Activated CD8-positive, alpha-beta memory T cell treated with anti-CD3 and anti-CD28 coated beads, Interleukin-2, amount 50 U/mL, for 1 hour (primary cell): ENCODE results near the gene MYO1G.
A peak's percentile ranks its signal among the peaks of the same experiment; 100 is the strongest.
"Not testable (repeated sequence)": the region's sequence is repeated elsewhere in the genome, so short reads cannot be mapped to it uniquely, and the experiment has no call there.

Source experiments
- DNase-seq: peaks from one replicate; pipeline ENCODE4 v3.0.0-alpha.2; 2020; ENCODE audit errors: extremely low read depth

MYO1G gene

GRCh38 chr7:44978511-44979366 is at the start of gene MYO1G:
Gene MYO1G, minus strand, starts transcription at chr7:44979015. Its CDS starts 54 bp downstream, at chr7:44978961.
- DNase-seq, result peak; percentile 77

GRCh38 chr7:45028138-45028919 is 49.5 kb upstream of the MYO1G start:
- no peak for DNase-seq

GRCh38 chr7:45027774-45028114 is 48.9 kb upstream of the MYO1G start:
- no peak for DNase-seq

GRCh38 chr7:45026984-45027773 is 48.4 kb upstream of the MYO1G start:
- no peak for DNase-seq

GRCh38 chr7:45026013-45026412 is 47.2 kb upstream of the MYO1G start:
- no peak for DNase-seq

GRCh38 chr7:45025473-45025872 is 46.7 kb upstream of the MYO1G start:
- DNase-seq, result not testable (repeated sequence)

GRCh38 chr7:45024126-45024744 is 45.4 kb upstream of the MYO1G start:
- DNase-seq, result no peak

- no peak for DNase-seq
Observed at GRCh38 chr7:45021604-45022296, 42.9 kb upstream of the MYO1G start.

- no peak for DNase-seq
Observed at GRCh38 chr7:45020915-45021314, 42.1 kb upstream of the MYO1G start.

- no peak for DNase-seq
Observed at GRCh38 chr7:45017253-45017652, 38.4 kb upstream of the MYO1G start.

GRCh38 chr7:45015313-45015712 is 36.5 kb upstream of the MYO1G start:
- DNase-seq, result no peak

- DNase-seq, result no peak
Observed at GRCh38 chr7:45013465-45013967, 34.7 kb upstream of the MYO1G start.

GRCh38 chr7:45007571-45008328 is 28.9 kb upstream of the MYO1G start:
- DNase-seq, result no peak

GRCh38 chr7:45007106-45007505 is 28.3 kb upstream of the MYO1G start:
- DNase-seq, result no peak

- DNase-seq, result no peak
Observed at GRCh38 chr7:45003789-45004188, 25.0 kb upstream of the MYO1G start.

- no peak for DNase-seq
Observed at GRCh38 chr7:45001826-45002225, 23.0 kb upstream of the MYO1G start.

GRCh38 chr7:45001138-45001694 is 22.4 kb upstream of the MYO1G start:
- peak; percentile 50 for DNase-seq

GRCh38 chr7:45000093-45001032 is 21.5 kb upstream of the MYO1G start, which contains the start of gene CCM2:
Gene CCM2, plus strand, starts transcription at chr7:45000201. Its CDS starts 133 bp downstream, at chr7:45000334.
- DNase-seq, result no peak
